Common myeloid progenitor, CD34-positive (primary cell): ENCODE measurements around the gene ESR1.
"Not testable (repeated sequence)": the region's sequence is repeated elsewhere in the genome, so short reads cannot be mapped to it uniquely, and the experiment has no call there.

Experiments
- CTCF ChIA-PET: fragments of 350-600 bp; sonication (Branson Sonifier 250); formaldehyde crosslinking; loops from one replicate; lab custom pipeline; 2021; ENCODE audit warnings: antibody characterized with exemption; lab: Charles Lee
- POLR2A ChIA-PET: fragments of 350-600 bp; sonication (Branson Sonifier 250); formaldehyde crosslinking; loops from one replicate; lab custom pipeline; 2021; ENCODE audit warnings: antibody characterized with exemption; lab: Charles Lee
- DNase-seq, 3 donors: peaks; one replicate each; pipeline versions ENCODE4 v3.0.0 to v3.0.0-alpha.2; 2013
- H3K27ac ChIP-seq, 2 experiments: 1 replicate in 1 of 2; 2 replicates in 1 of 2; pipeline ENCODE4 v1.7.0; 2013; ENCODE audit warnings: inconsistent platforms in 2 of 2, low read length in 2 of 2, mild to moderate bottlenecking in 2 of 2, low read depth in 1 of 2, moderate library complexity in 1 of 2; ENCODE audit not compliant: severe bottlenecking in 2 of 2, insufficient read depth in 1 of 2, poor library complexity in 1 of 2
- H3K27me3 ChIP-seq, 5 experiments: replicated peaks in 2 of 5; 1 replicate in 3 of 5; 2 replicates in 2 of 5; pipeline versions ENCODE4 v1.6.1 to v1.7.0; 2013; ENCODE audit warnings: low read length in 4 of 5, mild to moderate bottlenecking in 2 of 5, moderate library complexity in 2 of 5, inconsistent platforms in 1 of 5; ENCODE audit not compliant: insufficient read depth in 5 of 5, control insufficient read depth in 4 of 5
- H3K36me3 ChIP-seq, 4 experiments: 1 replicate in 2 of 4; 2 replicates in 2 of 4; pipeline versions ENCODE4 v1.6.1 to v1.7.0; 2013; ENCODE audit warnings: low read length in 3 of 4, control low read depth in 1 of 4, mild to moderate bottlenecking in 1 of 4; ENCODE audit not compliant: control insufficient read depth in 4 of 4, insufficient read depth in 4 of 4
- H3K4me1 ChIP-seq, 4 experiments: 1 replicate in 3 of 4; 2 replicates in 1 of 4; pipeline versions ENCODE4 v1.6.1 to v1.7.1; 2013; ENCODE audit warnings: low read length in 3 of 4, mild to moderate bottlenecking in 3 of 4, control low read depth in 1 of 4, inconsistent platforms in 1 of 4, moderate library complexity in 1 of 4; ENCODE audit not compliant: control insufficient read depth in 4 of 4, insufficient read depth in 4 of 4; ENCODE audit errors: control extremely low read depth in 1 of 4
- H3K4me3 ChIP-seq, 7 experiments: 1 replicate in 4 of 7; 2 replicates in 3 of 7; pipeline versions ENCODE4 v1.5.1 to v1.7.0; 2013; ENCODE audit warnings: mild to moderate bottlenecking in 7 of 7, low read length in 6 of 7, moderate library complexity in 6 of 7, inconsistent platforms in 2 of 7, low read depth in 2 of 7, control low read depth in 1 of 7; ENCODE audit not compliant: insufficient read depth in 4 of 7, control insufficient read depth in 1 of 7; ENCODE audit errors: extremely low read depth in 1 of 7
- H3K9me3 ChIP-seq, 5 experiments: 1 replicate in 4 of 5; 2 replicates in 1 of 5; pipeline versions ENCODE4 v1.6.1 to v1.7.1; 2013; ENCODE audit warnings: low read length in 4 of 5, mild to moderate bottlenecking in 2 of 5, inconsistent platforms in 1 of 5, low read depth in 1 of 5, moderate library complexity in 1 of 5; ENCODE audit not compliant: control insufficient read depth in 4 of 5, insufficient read depth in 2 of 5; ENCODE audit errors: control extremely low read depth in 1 of 5
- WGBS: methylation state at CpG from one replicate; pipeline ENCODE4 v1.1.5; 2013; ENCODE audit not compliant: insufficient coverage; 5-methylcytosine and 5-hydroxymethylcytosine counted together

ESR1 gene

GRCh38 chr6:152033765-152034164 is 226.3 kb downstream of the ESR1 start:
- H3K4me3 ChIP-seq, H3K4me1 ChIP-seq, POLR2A ChIA-PET, CTCF ChIA-PET, H3K9me3 ChIP-seq, H3K27me3 ChIP-seq, H3K27ac ChIP-seq, DNase-seq, H3K36me3 ChIP-seq: not testable (repeated sequence)
- 80% methylated on average over 2 of the region's 4 CpGs for WGBS

- no peaks in the 10 kb centered on the region for H3K4me1 ChIP-seq
- no peak for DNase-seq
- H3K9me3 ChIP-seq: no peaks in the 10 kb centered on the region
- WGBS: 94% methylated on average over 3 of the region's 5 CpGs
- no peak overlapping the region for H3K27ac ChIP-seq
- no peaks in the 10 kb centered on the region for H3K27me3 ChIP-seq
- no peak overlapping the region for H3K4me3 ChIP-seq
- ChIA-PET POLR2A (no interaction called here), CTCF (no interaction called here)
- no peaks in the 10 kb centered on the region for H3K36me3 ChIP-seq
Measured at GRCh38 chr6:152034631-152035030, 227.1 kb downstream of the ESR1 start.

- H3K36me3 ChIP-seq: no peaks in the 10 kb centered on the region
- DNase-seq: no peak
- H3K9me3 ChIP-seq: peaks cover 0 to 3% (median 0%) of the 10 kb centered on the region in 5 experiments
- 100% methylated on average over 1 of the region's 2 CpGs for WGBS
- no peak overlapping the region for H3K27ac ChIP-seq
- ChIA-PET POLR2A (no interaction called here), CTCF (no interaction called here)
- no peaks in the 10 kb centered on the region for H3K27me3 ChIP-seq
- H3K4me1 ChIP-seq: no peaks in the 10 kb centered on the region
- no peak overlapping the region for H3K4me3 ChIP-seq
Measured at GRCh38 chr6:152046118-152046517, 238.6 kb downstream of the ESR1 start.

GRCh38 chr6:152048921-152049320 is 241.4 kb downstream of the ESR1 start:
- POLR2A ChIA-PET: interaction anchor here (0.6 kb wide), 1 partner anchor 564 kb away, joined by 5 read pairs; no protein-coding TSS in a partner anchor
- Histone ChIP-seq H3K36me3 (no peaks in the 10 kb centered on the region), H3K9me3 (no peaks in the 10 kb centered on the region), H3K27ac (no peak overlapping the region), H3K4me3 (no peak overlapping the region), H3K27me3 (no peaks in the 10 kb centered on the region), H3K4me1 (no peaks in the 10 kb centered on the region)
- DNase-seq: no peak
- CTCF ChIA-PET: no interaction called here

- Histone ChIP-seq H3K9me3 (no peaks in the 10 kb centered on the region), H3K4me1 (no peaks in the 10 kb centered on the region), H3K27me3 (no peaks in the 10 kb centered on the region), H3K4me3 (no peak overlapping the region), H3K27ac (no peak overlapping the region), H3K36me3 (no peaks in the 10 kb centered on the region)
- peak in 2 of 3 donors; percentile 7 to 11 for DNase-seq
- ChIA-PET CTCF (no interaction called here), POLR2A (no interaction called here)
- WGBS: 40% methylated on average over 1 of the region's 3 CpGs
Measured at GRCh38 chr6:152049502-152049901, 242.0 kb downstream of the ESR1 start.

- Histone ChIP-seq H3K4me1 (no peaks in the 10 kb centered on the region), H3K36me3 (no peaks in the 10 kb centered on the region), H3K27me3 (no peaks in the 10 kb centered on the region), H3K27ac (no peak overlapping the region), H3K9me3 (peaks cover 0 to 4% (median 0%) of the 10 kb centered on the region in 5 experiments), H3K4me3 (no peak overlapping the region)
- DNase-seq: no peak
- WGBS: 100% methylated on average over 1 of the region's 4 CpGs
- ChIA-PET CTCF (no interaction called here), POLR2A (no interaction called here)
Measured at GRCh38 chr6:152050451-152051195, 243.1 kb downstream of the ESR1 start.

- peaks cover 0 to 4% (median 0%) of the 10 kb centered on the region in 5 experiments for H3K9me3 ChIP-seq
- DNase-seq: no peak
- no peaks in the 10 kb centered on the region for H3K4me1 ChIP-seq
- H3K4me3 ChIP-seq: no peak overlapping the region
- ChIA-PET POLR2A (no interaction called here), CTCF (no interaction called here)
- no peaks in the 10 kb centered on the region for H3K27me3 ChIP-seq
- H3K36me3 ChIP-seq: no peaks in the 10 kb centered on the region
- no peak overlapping the region for H3K27ac ChIP-seq
- 90% methylated on average over 2 of the region's 6 CpGs for WGBS
Measured at GRCh38 chr6:152052061-152052460, 244.6 kb downstream of the ESR1 start.
